CD4-positive, alpha-beta T cell treated with Interleukin-15 for 1 hour (primary cell): ENCODE data around the gene MED12L.
A peak's percentile ranks its signal among the peaks of the same experiment; 100 is the strongest.
"Not testable (repeated sequence)": the region's sequence is repeated elsewhere in the genome, so short reads cannot be mapped to it uniquely, and the experiment has no call there.

ENCODE experiments used
- DNase-seq: peaks from one replicate; pipeline ENCODE4 v3.0.0-alpha.2; 2020

Gene MED12L

DNA sequence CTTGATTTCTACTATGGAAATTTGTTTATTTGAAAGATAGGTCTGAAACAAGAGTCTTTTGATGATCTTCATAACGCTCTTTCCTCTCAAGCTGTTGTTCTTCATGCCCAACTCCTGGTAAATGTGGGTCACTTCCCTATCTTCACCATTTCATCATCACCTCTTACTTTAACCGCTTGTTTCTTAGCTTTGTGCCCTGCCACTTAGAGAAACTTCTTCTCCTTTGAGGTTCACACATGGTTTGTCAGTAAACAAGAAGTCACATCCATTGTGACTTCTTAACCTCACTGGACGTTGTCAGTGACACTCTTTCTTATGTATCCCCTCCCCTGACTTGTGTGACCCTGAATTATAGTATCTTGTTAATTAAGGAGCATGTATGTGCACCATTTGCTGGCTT, 260.8 kb downstream of the MED12L start:
- no peak for DNase-seq

DNA sequence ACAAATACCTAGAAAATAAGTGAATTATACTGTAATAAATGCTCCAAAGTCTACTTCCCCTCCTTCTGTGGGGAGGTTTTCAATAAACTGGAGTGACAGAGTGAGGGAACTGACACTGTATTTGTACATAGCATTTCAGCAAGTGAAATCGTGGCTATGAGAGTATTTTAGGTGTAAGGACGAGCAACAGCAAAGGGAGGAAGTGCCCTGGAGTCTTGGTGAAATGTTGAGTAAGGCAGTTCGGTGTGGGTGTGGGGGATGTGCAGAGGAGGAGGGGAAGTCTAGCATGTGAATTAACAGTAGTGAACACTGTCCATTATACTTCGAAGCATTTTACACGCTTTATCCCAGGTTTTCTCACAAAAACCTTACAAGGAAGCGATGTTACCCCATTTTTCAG, 262.0 kb downstream of the MED12L start:
- DNase-seq: peak; percentile 43

DNA sequence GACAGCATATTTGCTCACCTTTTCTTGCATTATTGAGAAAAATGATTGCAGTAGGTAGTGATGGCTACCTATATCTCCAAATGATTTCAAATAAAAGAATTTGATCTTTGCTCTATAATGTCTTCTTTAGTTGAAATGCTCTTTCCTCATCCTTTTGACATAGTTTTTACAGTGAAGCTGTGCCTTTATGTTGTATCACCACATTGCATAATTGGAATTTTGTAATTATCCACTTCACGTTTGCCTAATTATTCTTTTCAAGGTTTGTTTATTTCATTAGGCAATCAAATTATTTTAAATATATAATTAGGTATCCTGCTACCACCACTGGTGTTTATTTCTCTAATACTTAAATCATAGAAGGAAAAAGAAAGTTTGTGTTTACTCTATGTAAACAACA, 265.2 kb downstream of the MED12L start:
- no peak for DNase-seq

DNA sequence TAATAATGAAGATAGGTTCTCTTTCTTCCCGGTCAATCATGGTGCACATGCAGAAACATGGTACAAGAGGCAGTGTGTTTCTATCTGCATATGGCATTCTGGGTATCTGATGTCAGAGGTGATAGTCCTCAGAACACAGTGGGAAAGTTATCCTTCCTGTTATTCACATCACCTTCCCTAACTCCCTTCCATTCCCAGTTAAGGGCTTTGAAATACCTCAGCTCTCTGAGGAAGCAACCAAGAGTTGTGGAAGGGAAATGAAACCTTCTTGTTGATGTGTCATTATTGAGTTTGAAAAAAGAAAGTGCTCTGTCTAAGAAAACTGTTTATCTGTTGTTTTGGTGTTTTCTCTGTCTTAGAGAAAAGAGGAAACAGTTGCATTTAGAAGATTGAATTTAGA, 265.8 kb downstream of the MED12L start:
- DNase-seq: no peak

DNA sequence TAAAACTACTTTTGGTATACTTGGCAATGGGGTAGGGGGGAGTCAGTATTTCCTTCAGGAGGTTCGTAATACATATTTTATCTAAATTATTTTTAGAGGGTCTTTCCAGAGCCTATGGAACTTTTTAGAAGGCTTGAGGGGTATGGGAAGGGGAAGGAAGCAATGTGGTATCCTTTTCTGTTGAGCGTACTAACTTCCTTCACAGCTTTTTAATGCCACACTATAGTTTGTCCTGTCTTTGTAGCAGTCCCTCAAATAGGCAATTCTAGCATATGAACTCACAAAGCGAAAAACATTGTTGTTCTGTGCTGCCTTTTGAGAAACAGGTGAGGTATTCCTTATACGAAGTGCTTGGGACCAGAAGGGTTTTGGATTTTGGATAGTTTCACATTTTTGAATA, 266.2 kb downstream of the MED12L start:
- no peak for DNase-seq

DNA sequence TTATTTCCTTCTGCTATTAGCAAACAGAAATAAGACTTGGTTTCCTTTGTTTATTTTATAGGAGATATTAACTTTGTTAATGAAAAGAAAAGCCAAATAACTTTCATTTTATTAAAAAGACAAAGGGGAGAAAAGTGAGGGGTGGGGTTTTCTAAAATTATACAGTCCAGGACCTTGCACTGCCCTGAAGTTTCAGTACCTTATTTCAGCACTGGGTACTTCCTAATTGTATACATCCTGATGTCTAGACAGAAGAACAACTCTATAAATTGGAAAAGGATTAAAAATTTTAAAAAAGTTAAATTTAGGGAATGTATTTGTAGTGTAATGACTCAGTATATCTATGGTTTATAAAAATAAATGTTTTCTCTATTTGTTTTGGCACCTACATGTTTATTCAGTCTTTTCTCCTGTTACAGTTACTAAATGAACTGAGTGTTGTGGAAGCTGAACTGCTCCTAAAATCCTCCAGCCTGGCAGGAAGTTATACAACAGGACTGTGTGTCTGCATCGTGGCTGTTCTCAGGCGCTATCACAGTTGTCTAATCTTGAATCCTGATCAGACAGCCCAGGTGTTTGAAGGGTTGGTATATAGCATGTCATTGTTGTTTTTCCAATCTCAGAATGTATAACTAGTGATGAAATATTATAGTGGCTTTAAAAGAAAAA, 271.5 kb downstream of the MED12L start:
- no peak for DNase-seq

DNA sequence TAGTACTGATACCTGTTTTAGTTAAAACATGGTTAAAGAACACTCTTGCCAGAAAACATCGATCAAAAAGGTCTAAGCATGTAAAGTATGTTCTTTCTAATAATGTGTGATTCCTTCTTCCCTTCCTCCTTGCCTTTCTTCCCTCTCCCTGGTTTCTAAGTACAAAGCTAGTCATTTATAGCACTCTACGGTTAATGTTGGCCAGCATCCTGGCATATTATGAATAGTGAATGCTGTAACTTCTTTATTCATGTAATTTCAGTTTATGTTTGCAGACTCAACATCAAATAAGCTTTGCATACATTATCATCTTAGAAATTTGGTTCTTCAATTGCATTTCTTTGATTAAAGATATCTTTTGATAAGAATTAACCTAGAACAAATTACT, 272.0 kb downstream of the MED12L start:
- no peak for DNase-seq

DNA sequence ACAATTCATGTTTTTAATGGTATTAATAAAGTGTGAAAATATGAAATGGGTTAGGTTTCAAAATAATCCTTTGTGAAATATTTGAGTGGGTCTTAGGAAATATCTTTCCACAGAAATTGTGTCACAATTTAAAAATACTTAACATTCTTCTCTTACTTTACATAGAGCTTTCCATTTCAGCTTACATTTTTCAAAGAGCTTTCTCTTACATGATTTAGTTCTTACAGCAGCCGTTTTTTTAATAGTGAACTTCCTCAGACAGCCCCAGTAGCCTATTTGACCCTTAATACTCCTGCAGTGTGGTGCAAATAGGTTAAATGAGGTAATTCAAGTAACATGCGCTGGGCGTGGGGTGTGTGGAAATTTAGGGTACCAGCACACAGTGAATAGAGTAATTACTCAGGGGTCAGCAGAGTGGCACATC, 277.3 kb downstream of the MED12L start:
- DNase-seq: peak; percentile 17

DNA sequence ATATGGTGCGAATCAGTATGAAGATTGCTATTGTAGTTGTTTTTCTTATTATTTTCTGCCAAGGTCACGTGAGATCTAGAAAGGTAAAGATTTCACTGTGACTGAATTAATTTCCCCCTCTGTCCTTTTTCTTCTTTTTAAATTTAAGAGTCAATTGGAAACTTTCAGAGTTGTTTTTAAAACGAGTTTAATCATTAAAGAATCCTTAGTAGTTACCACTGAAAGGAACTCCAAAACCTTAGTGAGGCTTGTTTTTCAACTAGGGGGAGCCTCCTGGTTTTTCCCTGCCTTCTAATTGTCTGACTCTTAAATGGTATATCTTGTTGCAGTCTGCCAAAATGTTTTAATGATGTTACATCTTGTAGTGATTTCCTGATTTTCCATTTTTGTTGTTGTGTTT, 281.5 kb downstream of the MED12L start:
- DNase-seq: no peak

DNA sequence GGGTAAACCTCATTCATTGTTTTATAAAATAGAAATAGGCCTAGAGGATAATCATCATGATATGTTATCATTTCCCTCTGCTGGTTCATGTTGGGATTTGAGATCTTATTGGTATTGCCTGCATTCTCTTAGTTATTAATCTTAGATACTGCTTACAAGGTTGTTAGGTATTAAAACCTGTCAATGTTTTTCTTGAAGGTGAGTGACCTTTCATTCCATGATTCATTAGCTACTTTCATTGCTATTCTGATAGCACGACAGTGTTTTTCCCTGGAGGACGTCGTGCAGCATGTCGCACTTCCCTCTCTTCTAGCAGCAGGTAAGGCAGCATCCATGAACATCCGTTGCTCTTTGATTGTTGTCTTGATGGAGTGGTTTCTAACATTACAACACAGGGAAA, 282.0 kb downstream of the MED12L start:
- DNase-seq: no peak

DNA sequence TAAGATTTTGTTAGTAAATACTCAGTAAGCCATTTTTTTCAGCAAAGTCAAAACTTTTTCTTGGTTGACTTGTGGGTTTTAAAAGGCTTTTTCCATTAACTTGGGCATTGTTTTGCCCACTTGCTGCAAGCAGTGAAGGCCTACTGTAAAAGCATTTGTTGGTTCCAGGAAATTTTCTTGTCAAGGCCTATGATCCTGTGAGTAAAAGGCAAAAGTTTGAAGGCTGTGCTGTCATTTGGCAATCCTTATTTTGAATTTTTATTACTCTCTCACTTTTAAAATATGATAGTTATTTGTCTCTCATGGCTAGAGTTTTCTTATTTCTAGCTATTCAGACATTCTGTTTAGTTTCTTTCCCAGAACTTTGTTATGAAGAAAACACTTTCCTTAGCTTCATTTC, 286.1 kb downstream of the MED12L start:
- DNase-seq: no peak

DNA sequence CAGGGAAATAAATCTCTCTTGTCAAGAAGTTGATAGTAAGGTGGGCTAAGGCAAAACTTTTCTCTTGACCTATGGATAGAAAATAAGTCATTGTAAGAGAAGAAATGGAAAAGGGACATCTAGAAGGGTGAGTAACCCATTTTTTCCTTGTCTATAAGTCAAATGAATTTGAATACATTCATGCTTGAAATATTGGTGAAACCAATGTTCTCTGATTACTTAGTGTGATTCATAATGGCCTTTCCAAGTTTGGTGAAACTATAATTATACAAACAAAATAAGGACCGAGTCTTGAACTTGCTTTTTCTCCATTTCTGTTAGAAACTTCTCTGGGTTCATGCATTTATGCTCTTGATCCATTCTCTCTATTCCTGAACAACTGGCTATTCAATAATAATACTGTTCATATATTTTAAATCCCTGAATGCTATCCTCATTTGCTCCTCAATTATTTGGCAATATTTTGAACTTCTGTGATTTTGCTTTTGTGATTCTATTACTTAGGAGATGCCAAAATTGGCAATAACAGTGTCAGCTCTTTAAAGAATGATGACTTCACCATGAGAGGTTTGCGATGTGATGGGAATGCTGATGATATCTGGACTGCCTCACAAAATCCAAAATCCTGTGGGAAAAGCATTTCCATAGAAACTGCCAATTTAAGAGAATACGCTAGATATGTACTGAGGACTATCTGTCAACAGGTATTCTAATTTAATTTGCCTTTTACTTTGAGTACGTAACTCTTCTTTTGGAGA, 286.8 kb downstream of the MED12L start:
- no peak for DNase-seq

DNA sequence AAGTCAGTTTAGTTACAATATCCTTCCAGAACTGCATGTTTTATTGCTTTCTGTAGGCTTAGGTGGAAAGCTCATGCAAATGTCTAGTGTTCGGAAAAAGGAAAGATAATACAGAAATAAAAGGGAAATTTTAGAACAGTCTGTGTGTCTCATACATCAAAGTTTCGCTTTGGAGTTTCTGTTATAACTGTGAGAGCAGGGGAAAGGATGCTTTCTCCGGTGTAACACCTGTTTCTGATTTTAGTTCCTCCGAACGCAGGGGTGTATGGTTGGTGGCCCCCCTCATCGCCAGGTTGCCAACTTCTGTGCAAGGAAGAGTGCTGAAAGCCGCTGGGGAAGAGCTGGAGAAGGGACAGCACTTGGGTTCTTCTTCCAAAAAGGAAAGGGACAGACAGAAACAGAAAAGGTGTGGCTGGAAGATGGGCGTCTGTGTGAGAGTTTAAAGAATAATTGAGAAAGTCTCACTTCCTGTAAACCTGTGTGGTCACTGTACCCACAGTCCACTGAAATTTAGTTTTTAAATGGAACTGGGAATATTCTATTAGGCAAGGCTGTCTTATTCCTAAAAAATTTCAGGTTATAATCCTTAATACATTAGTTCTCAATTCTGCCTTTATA, 292.4 kb downstream of the MED12L start:
- no peak for DNase-seq

DNA sequence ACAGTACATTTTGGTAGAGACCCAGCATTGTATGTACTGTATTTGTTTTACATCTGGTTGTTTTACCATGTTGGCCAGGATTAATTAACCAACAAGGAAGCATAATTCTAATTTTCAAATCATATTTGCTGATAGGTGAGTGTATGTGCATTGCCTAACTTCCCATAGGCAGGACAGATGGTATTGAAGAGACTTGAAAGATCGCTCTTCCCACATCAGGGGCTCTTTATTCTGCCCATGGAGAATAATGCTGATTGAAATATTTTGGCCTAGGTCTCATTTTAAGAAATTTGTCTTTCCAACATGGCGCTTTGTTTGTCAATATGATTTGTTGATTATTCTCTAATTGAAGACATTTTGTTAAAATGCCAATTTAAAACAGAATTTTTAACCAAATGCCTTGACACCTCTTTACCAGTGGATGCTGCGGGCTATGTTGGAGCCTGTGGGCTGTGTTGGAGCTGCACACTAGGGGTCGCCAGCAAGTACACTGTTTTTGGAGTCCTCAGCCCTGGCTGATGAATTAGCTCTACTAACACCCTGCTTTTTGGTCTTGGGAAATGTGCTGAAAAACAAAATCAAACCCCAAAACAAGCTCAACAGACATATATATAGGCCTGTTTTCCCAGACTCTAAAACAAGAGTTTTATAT, 293.7 kb downstream of the MED12L start:
- DNase-seq: peak; percentile 21

DNA sequence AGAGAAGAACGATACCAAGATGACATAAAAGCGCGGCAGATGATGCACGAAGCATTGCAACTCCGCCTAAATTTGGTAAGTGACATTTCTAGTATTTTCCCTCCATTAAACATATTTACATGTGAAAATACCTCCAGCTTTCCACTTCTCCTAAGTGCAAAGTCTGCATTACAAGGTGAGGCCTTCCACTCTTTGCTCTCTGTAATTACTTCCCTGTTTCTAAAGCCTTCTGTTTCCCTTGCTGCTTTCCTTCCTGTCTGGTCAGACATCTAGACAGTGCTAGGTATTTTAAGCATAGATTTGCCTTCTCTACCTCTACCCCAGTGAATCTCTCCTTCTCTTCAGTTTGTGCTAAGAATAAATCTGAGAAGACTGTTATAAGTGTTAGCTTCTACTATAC, 297.2 kb downstream of the MED12L start:
- DNase-seq: no peak

DNA sequence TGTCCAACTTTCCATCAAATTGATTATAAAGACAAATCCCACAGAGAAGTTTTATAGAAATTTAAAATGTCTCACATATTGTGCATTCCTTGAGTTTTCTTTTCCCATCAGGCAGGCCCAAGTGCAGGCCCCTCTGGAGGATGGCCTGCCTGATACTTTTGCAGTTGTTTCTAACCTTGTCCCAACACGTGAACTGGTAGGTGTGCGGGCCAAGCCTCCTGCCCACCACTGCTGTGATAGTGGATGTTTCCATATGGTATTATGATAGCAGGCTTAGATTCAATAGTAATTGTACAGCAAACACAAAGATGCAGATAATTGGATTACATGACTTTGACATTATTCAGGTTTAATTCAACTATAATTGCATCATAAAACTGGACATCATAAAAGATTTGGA, 297.6 kb downstream of the MED12L start:
- DNase-seq: no peak

DNA sequence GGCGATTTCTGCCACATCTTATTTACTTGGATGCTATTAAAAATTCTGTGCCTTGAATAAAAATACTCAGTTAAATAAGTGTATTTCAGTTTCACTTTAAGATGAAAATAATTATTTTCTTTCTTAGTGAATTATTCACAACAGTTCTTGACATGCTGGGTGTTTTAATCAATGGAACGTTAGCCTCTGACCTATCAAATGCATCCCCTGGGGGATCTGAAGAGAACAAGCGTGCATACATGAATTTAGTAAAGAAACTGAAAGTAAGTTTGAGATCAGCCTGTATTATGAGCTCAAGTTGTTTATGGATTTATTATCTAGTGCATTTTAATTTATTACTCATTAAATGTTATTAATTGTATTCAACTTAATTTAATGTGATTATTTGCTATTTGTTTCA, 298.5 kb downstream of the MED12L start:
- DNase-seq: no peak

DNA sequence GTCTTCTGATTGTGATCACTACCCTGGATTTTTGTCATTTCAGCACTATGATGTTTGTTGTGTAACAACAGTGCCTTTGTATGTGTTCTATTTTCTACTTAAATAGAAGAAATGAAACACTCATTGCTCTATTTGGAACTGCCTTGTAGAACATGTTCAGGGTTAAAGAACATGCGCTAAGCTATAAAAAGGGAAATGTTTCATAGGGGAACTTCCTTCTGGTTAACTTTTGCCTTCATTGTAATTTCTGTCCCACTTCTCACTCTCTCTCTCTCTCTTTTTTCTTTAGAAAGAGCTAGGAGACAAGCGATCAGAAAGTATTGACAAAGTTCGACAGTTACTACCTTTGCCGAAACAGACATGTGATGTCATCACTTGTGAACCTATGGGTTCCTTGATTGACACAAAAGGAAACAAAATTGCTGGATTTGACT, 299.3 kb downstream of the MED12L start, which contains the start of gene P2RY12:
Gene P2RY12 (minus strand): TSS at position 13 of the 434 bp plus-strand sequence. CDS start 45,908 bp downstream, outside the sequence.
- no peak for DNase-seq

DNA sequence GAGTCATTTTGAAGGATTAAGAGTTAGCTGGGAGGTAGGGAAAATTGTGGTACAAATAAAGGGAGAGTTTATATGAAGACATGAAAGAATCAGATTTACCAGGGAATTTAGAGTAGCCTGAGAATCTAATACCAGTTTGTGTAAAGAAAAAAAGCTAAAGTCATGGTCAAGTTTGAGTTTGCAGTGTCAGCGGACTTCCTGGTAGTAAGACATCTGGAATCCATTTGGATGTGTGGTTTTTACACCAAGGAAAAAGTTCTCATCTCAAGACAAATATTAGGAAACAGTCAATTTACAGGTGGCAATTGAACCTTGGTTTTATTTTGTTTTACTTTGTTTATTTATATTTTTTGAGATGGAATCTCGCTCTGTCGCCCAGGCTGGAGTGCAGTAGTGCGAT, 300.6 kb downstream of the MED12L start:
- DNase-seq: no peak

DNA sequence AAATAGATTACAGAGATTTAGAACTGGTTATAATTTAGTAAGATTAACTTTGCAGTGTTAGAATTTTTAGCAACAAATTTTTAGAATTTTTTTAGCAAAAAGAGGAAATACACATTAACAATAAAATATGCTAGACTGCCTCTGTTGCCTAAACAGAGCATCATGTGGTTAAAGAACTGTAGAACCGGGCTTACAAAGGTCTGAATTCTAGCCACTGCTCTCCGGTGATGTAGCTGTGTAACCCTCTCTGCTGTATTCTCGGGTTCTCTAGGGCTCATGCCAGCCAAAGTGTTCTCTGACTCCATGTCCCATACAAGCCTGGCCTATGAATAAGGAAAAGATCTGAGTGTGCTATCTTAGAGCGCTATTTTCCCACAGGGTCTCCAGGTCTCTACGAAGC, 302.0 kb downstream of the MED12L start:
- DNase-seq: no peak

DNA sequence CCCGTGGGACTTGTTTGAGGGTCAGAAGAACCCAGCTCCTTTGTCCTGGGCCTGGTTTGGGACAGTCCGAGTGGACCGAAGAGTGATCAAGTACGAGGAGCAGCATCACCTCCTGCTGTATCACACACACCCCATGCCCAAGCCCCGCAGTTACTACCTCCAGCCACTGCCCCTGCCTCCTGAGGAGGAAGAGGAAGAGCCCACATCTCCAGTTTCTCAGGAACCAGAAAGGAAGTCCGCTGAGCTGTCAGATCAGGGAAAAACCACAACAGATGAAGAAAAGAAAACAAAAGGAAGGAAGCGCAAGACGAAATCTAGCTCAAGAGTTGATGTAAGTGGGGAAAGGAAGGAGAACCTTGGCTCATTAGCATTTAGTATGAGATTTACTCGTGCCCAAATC, 302.4 kb downstream of the MED12L start:
- DNase-seq: no peak

DNA sequence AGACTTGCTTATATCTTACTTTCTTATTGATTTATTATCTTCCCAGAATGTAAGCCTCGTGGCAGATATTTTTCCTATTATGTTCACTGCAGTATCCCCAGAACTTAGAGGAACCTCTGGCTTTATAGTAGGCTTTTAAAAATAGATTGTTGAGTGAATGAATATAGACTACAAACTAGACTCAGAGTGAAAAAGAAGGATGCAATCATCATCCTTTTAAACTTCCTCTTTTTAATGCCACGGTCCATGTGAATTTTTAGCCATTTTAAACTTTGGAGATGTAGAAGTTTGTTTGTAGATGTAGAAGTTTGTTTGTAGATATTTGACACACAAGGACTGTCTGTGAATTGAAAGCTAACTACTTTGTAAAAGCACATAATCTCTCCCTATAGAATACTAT, 306.3 kb downstream of the MED12L start:
- DNase-seq: no peak

DNA sequence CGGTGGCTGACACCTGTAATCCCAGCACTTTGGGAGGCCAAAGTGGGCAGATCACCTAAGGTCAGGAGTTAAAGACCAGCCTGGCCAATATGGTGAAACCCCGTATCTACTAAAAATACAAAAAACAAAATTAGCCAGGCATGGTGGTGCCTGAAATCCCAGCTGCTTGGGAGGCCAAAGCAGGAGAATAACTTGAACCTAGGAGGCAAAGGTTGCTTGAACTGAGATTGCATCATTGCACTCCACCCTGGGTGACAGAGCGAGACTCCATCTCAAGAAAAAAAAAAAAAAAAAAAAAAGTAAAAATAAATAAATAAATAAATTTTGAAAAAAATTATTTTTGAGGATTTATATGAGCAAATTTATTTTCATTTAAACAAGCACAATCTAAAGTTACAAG, 306.7 kb downstream of the MED12L start:
- DNase-seq: not testable (repeated sequence)
